SKM-1 (cell line): Measurements from ENCODE around the gene KDM5C.

Experiments used
- DNase-seq: peaks from one replicate; lab custom pipeline; 2025; ENCODE audit not compliant: unreplicated experiment; lab: John Stamatoyannopoulos, UW

KDM5C gene

DNA sequence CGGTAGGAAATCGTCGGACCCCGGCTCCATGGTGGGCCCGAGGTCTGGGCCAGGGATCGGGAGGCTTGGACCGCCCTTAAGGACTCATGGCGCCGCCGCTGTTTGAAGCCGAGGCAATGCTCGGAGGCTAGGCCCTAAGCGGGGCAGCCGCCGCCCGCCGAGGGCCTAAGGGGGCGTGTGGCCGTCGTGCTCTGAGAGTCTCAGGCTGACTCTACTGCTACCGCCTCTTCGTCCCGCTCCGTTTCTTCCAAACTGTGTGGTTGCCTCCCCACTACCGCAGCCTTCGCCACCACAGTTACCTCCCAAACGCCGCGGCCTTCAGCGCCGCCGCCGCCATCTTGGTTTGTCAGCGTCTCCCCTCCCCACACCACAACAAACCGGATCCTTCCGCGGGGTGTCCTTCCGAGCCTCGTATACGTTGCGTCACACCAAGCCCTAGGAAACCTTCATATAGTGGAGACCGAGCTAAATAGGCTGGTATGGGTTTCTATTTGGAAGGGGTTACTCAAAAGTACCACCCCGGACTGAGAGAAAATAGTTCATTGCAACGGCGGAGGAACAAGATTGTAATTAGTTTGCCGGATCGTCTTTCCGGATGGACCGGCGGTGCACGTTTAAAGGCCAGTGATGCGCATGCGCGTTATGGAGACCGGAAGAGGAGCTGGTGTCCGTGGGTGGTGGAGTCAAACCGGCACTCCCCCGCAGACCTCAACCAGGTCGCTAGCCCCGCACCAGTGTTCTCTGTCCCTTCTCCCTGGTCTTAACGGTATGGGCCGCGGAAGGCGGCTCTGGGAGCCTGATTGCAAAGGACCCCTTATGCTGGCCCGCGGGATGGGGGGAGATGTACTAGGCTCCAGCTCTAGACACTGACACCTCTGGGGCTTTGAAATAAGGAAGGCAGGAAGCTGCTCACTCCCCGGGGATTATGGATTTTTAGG lies at the start of gene KDM5C:
Gene KDM5C, minus strand, starts transcription at position 348 of the 938 bp plus-strand sequence. Its CDS starts 318 bp downstream, at position 30.
- peak; percentile 61 for DNase-seq

GRCh38 chrX:53272808-53273337 lies 47.9 kb upstream of the KDM5C start:
- no peak for DNase-seq

- no peak for DNase-seq
Measured at GRCh38 chrX:53269536-53270107, 44.6 kb upstream of the KDM5C start.

DNA sequence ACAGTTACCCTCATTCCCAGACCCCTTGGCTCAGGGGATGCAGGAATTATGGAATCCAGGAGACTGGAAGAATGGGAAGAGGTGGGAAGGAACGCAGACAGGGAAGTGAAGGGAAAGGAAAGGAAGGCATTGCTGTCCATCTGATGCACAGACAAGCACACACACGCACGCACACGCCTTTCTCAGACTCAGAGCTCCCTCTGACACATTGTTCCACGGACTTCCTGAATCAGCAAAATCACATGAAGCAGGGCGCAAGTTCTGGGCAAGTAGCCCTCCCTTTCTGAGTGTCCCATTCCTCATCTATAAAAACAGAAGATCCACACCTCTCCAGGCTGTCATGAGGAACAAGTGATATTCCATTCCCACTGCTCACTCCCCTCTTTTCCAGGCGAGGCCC lies 43.2 kb upstream of the KDM5C start:
- DNase-seq, result no peak

DNA sequence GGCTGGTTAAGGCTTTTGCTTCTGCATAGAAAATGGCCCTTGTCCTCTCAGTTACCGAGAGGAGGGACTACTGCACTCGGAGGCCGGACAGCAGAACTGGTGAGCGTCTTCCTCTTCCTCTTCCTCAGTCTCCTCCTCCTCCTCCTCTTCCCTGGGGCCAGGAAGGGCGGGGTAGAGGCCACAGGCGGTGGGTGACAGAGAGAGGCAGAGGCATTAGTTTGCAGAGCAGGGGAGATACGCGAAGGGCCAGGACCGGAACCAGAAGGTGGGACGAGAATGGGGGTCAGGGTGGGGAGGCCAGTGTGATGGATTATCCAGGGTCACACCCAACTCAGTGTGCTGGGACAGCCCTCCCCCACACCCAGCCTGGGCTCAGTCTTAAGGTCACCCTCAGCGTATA lies 41.9 kb upstream of the KDM5C start:
- peak; percentile 30 for DNase-seq

- no peak for DNase-seq
Measured at GRCh38 chrX:53265771-53266574, 41.0 kb upstream of the KDM5C start.

GRCh38 chrX:53263597-53264094 lies 38.6 kb upstream of the KDM5C start:
- no peak for DNase-seq

GRCh38 chrX:53262918-53263394 lies 37.9 kb upstream of the KDM5C start:
- peak; percentile 44 for DNase-seq

- no peak for DNase-seq
Measured at GRCh38 chrX:53262189-53262917, 37.3 kb upstream of the KDM5C start.

GRCh38 chrX:53261355-53261972 lies 36.5 kb upstream of the KDM5C start:
- no peak for DNase-seq

- DNase-seq, result no peak
Measured at GRCh38 chrX:53260836-53261235, 35.8 kb upstream of the KDM5C start.

DNA sequence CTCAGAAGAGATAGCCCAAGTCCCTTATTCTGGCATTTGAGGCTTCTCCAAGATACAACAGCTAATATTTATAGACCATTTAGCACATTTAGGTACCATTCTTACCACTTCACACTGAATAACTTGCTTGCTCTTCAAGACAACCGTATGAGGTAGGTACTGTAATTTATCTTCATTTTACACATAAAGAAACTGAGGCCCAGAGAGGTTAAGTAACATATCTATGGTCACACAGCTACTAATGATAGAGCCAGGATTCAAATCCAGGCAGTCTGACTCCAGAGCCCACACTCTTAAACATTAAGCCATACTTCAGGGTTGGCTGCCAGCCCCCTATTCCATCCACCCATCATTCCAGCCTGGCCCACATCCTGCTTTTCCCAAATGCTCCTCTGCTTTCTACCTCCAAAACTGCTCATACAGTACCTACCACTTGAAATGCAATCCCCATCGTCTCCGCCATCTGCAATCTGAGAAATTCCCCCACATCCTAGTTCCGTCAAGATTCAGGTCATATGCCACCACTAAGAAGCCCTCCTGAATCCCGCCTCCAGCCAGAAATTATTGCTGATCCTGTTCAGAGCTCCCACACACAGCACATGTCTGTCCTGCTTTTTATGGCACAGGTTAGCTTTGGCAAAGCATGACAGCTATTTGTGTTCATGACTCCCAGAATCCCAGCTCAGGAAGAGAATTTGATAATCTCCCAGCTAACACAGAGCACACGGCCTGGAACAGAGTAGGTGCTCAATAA lies 32.8 kb upstream of the KDM5C start:
- no peak for DNase-seq

DNA sequence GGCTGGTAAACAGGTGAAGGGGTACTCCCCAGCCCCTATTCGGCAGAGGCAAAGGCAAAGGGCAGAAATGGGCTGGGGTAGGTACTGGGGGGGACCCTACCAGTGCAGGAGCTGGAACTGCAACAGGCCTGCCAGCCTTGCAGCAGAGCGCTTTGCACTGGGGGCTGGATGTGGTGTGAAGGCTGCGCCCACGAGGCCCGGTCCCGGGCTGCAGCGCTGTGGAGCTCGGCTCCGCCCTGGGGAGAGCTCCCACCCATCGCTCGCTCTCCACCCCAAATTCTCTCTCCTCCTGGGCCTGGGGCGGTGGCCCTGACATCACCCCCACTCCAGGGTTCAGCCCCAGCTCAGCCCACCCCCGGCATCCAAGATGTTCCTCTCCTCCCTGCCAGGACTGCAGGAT lies 32.2 kb upstream of the KDM5C start:
- DNase-seq, result no peak

GRCh38 chrX:53256446-53257041 lies 31.5 kb upstream of the KDM5C start:
- DNase-seq, result no peak

- no peak for DNase-seq
Measured at GRCh38 chrX:53255738-53256191, 30.8 kb upstream of the KDM5C start.

- DNase-seq, result no peak
Measured at GRCh38 chrX:53254570-53255461, 29.8 kb upstream of the KDM5C start.

DNA sequence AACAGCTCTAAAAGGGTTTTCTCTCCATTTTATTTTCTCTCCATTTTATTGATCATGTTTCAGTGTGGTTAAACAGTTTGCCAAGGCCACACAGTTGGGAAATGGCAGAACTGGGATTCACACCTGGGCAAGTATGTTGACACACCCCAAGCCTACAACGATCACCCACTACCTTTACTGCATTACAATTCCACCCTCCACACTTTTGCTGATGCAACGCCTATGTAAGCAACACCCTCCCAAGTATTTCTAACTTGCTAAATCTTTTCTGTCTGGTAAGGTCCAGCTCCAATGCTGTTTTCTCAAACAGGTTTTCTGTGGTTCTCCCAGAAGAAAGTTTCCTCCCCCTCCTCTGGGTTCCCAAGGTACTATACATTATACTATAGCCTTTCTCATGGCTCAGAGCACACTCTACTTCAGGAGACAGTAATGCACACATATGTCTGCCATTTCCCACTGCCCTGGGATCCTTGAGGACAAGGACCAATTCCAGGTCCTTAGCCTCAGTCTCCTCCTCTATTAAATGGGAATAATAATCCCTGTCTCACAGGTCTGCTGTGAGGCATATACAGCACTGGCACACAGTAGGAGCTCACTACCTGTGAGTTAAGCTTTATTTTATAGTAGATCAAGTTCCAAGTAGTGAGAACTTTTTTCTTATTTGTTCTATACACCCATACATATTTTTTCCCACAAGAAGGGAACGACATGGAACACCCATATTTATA lies 28.4 kb upstream of the KDM5C start:
- DNase-seq, result no peak
